Endothelial cell of umbilical vein (primary cell): ENCODE results near the gene MT1F.

Experiments
- EZH2 ChIP-seq: IDR thresholded peaks from 2 replicates; pipeline ENCODE4 v1.6.1; 2012; ENCODE audit warnings: borderline replicate concordance, low read depth, mild to moderate bottlenecking, moderate library complexity, low read length, inconsistent platforms; ENCODE audit not compliant: severe bottlenecking
- FOS ChIP-seq: IDR thresholded peaks from 2 replicates; pipeline ENCODE4 v1.6.1; 2011; ENCODE audit warnings: mild to moderate bottlenecking, low read length, moderate library complexity, borderline replicate concordance; ENCODE audit not compliant: insufficient read depth
- GATA2 ChIP-seq: IDR thresholded peaks from 2 replicates; pipeline ENCODE4 v1.7.0; 2011; ENCODE audit warnings: low read depth, mild to moderate bottlenecking, moderate library complexity, mixed read lengths, low read length; ENCODE audit not compliant: insufficient read length, insufficient read depth
- JUN ChIP-seq: IDR thresholded peaks from 2 replicates; pipeline ENCODE4 v1.6.1; 2011; ENCODE audit warnings: borderline replicate concordance, low read depth; ENCODE audit not compliant: insufficient read length, insufficient read depth
- MAX ChIP-seq: IDR thresholded peaks from 2 replicates; pipeline ENCODE4 v1.6.1; 2011; ENCODE audit not compliant: insufficient read depth, insufficient read length
- POLR2A ChIP-seq: IDR thresholded peaks from 2 replicates; pipeline ENCODE4 v1.6.1; 2012; ENCODE audit warnings: low read depth, mild to moderate bottlenecking, control low read depth, low read length
- TF ChIP-seq, protein P1 (sequence below), 2 donors: IDR thresholded peaks; 1 replicate in 1 of 2; 2 replicates in 1 of 2; pipeline ENCODE4 v1.5.1; 2011; ENCODE audit warnings: low read length in 2 of 2, mild to moderate bottlenecking in 2 of 2, moderate library complexity in 2 of 2, control low read depth in 1 of 2, inconsistent platforms in 1 of 2, low read depth in 1 of 2; ENCODE audit not compliant: insufficient read depth in 1 of 2; ENCODE audit errors: extremely low read depth in 1 of 2

DNA sequence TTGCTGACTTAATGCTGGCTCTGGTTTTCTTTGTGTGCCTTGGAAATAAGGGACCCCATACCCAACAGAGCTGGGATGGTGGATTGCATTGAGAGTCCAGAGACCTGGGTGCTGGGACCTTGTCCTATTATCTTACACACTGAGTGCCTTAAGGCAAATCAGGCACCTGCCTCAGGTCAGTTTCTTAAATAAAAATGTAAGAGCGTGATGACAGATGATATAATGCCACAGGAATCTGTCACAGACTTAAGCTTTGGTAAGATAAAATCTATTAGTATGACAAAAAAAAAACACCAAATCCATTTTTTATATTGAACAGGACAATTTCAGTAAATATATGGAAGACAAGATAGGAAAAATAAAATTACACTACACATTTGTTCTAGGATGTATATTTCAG lies 17.7 kb upstream of the MT1F start:
- TF ChIP-seq MAX (no peak), POLR2A (no peak), GATA2 (no peak), EZH2 (no peak), FOS (no peak), JUN (no peak)
- TF ChIP-seq, protein P1, sequence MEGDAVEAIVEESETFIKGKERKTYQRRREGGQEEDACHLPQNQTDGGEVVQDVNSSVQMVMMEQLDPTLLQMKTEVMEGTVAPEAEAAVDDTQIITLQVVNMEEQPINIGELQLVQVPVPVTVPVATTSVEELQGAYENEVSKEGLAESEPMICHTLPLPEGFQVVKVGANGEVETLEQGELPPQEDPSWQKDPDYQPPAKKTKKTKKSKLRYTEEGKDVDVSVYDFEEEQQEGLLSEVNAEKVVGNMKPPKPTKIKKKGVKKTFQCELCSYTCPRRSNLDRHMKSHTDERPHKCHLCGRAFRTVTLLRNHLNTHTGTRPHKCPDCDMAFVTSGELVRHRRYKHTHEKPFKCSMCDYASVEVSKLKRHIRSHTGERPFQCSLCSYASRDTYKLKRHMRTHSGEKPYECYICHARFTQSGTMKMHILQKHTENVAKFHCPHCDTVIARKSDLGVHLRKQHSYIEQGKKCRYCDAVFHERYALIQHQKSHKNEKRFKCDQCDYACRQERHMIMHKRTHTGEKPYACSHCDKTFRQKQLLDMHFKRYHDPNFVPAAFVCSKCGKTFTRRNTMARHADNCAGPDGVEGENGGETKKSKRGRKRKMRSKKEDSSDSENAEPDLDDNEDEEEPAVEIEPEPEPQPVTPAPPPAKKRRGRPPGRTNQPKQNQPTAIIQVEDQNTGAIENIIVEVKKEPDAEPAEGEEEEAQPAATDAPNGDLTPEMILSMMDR (IDR thresholded peaks at IDR 0.05; ENCODE audit: extremely low read depth in 1 of 2, insufficient read depth in 1 of 2, low read depth in 1 of 2, low read length in 2 of 2), result no peak
